HCT116 (cell line): ENCODE data around the gene PHF10.

Experiments used
- CEBPB ChIP-seq: IDR thresholded peaks from 2 replicates; pipeline ENCODE4 v1.6.1; 2012; ENCODE audit warnings: low read depth
- EZH2 ChIP-seq: fragments of 200-600 bp; sonication (generic); IDR thresholded peaks from 2 replicates; pipeline ENCODE4 v1.6.1; 2017; ENCODE audit warnings: antibody characterized with exemption, mixed run types
- RAD21 ChIP-seq: IDR thresholded peaks from 2 replicates; pipeline ENCODE4 v1.6.1; 2012; ENCODE audit warnings: low read depth, mild to moderate bottlenecking
- SIN3A ChIP-seq: IDR thresholded peaks from 2 replicates; pipeline ENCODE4 v1.6.1; 2012; ENCODE audit warnings: low read depth
- TF ChIP-seq, protein P1 (sequence below), 3 experiments: fragments of 200-600 bp in 1 of 3; sonication (generic) in 1 of 3; IDR thresholded peaks in 2 of 3; conservative IDR thresholded peaks in 1 of 3; 2 replicates each; pipeline ENCODE4 v1.5.1; 2012 to 2017; ENCODE audit warnings: low read depth in 2 of 3, low read length in 2 of 3, antibody characterized with exemption in 1 of 3, borderline replicate concordance in 1 of 3, control low read depth in 1 of 3, mild to moderate bottlenecking in 1 of 3, mixed read lengths in 1 of 3, mixed run types in 1 of 3, moderate library complexity in 1 of 3; ENCODE audit not compliant: insufficient read depth in 1 of 3
- TF ChIP-seq, protein P2 (sequence below): IDR thresholded peaks from 2 replicates; pipeline ENCODE4 v1.6.1; 2012; ENCODE audit warnings: low read depth

DNA sequence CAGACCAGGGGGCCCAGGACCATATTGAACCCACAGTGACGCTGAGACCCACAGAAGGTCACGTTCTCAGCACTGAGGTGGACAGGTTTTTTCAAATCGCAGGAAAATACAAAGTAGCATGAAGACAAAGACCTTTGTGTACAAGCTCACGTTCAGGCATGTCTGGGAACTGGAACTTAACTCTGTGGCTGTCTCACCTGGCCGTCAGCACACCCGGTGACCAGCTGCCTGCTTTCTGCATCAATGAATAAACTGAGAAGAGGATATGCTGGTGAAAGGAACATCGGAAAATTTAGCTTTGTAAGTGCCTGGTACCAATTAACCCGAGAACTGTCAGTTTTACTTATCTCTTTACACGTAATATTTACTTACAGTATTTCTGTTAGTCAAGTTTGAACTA lies 59.0 kb downstream of the PHF10 start:
- TF ChIP-seq EZH2 (no peak), CEBPB (no peak), SIN3A (no peak), RAD21 (no peak)
- TF ChIP-seq, protein P1, sequence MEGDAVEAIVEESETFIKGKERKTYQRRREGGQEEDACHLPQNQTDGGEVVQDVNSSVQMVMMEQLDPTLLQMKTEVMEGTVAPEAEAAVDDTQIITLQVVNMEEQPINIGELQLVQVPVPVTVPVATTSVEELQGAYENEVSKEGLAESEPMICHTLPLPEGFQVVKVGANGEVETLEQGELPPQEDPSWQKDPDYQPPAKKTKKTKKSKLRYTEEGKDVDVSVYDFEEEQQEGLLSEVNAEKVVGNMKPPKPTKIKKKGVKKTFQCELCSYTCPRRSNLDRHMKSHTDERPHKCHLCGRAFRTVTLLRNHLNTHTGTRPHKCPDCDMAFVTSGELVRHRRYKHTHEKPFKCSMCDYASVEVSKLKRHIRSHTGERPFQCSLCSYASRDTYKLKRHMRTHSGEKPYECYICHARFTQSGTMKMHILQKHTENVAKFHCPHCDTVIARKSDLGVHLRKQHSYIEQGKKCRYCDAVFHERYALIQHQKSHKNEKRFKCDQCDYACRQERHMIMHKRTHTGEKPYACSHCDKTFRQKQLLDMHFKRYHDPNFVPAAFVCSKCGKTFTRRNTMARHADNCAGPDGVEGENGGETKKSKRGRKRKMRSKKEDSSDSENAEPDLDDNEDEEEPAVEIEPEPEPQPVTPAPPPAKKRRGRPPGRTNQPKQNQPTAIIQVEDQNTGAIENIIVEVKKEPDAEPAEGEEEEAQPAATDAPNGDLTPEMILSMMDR (IDR thresholded peaks at IDR 0.05 in 2 of 3, conservative IDR thresholded peaks at IDR 0.05 in 1 of 3; ENCODE audit: borderline replicate concordance in 1 of 3, insufficient read depth in 1 of 3, low read depth in 2 of 3, low read length in 2 of 3), result no peak
- TF ChIP-seq, protein P2, sequence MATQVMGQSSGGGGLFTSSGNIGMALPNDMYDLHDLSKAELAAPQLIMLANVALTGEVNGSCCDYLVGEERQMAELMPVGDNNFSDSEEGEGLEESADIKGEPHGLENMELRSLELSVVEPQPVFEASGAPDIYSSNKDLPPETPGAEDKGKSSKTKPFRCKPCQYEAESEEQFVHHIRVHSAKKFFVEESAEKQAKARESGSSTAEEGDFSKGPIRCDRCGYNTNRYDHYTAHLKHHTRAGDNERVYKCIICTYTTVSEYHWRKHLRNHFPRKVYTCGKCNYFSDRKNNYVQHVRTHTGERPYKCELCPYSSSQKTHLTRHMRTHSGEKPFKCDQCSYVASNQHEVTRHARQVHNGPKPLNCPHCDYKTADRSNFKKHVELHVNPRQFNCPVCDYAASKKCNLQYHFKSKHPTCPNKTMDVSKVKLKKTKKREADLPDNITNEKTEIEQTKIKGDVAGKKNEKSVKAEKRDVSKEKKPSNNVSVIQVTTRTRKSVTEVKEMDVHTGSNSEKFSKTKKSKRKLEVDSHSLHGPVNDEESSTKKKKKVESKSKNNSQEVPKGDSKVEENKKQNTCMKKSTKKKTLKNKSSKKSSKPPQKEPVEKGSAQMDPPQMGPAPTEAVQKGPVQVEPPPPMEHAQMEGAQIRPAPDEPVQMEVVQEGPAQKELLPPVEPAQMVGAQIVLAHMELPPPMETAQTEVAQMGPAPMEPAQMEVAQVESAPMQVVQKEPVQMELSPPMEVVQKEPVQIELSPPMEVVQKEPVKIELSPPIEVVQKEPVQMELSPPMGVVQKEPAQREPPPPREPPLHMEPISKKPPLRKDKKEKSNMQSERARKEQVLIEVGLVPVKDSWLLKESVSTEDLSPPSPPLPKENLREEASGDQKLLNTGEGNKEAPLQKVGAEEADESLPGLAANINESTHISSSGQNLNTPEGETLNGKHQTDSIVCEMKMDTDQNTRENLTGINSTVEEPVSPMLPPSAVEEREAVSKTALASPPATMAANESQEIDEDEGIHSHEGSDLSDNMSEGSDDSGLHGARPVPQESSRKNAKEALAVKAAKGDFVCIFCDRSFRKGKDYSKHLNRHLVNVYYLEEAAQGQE, result no peak
